RWPE2 (cell line): ENCODE results near the gene KHDC4.

Experiments used
- ATAC-seq: fragments of 200-7000 bp; cut with Tn5 transposase; 3 replicates; pipeline ENCODE4 v1.9.1; 2021; ENCODE audit warnings: low read depth
- DNase-seq: peaks from one replicate; pipeline ENCODE4 v3.0.0-alpha.2; 2020; ENCODE audit warnings: low spot score
- H3K27ac ChIP-seq: fragments of 450-650 bp; 2 replicates; pipeline ENCODE4 v1.5.1; 2017; ENCODE audit warnings: mild to moderate bottlenecking; ENCODE audit not compliant: poor library complexity, severe bottlenecking
- H3K27me3 ChIP-seq: fragments of 250-450 bp; sonication (Bioruptor Pico); 2 replicates; pipeline ENCODE4 v1.5.1; 2021; ENCODE audit warnings: mild to moderate bottlenecking, moderate library complexity; ENCODE audit not compliant: insufficient read depth, poor library complexity, severe bottlenecking
- H3K36me3 ChIP-seq: fragments of 250-450 bp; sonication (Bioruptor Pico); 2 replicates; pipeline ENCODE4 v1.5.1; 2020; ENCODE audit warnings: low read depth, mild to moderate bottlenecking, moderate library complexity
- H3K4me1 ChIP-seq: fragments of 250-450 bp; sonication (Bioruptor Pico); 2 replicates; pipeline ENCODE4 v1.5.1; 2021; ENCODE audit warnings: mild to moderate bottlenecking, moderate library complexity; ENCODE audit not compliant: insufficient read depth, poor library complexity, severe bottlenecking
- H3K4me3 ChIP-seq: fragments of 250-450 bp; sonication (Bioruptor Pico); 2 replicates; pipeline ENCODE4 v1.5.1; 2021; ENCODE audit warnings: mild to moderate bottlenecking, moderate library complexity; ENCODE audit not compliant: severe bottlenecking
- H3K9me3 ChIP-seq: fragments of 250-450 bp; sonication (Bioruptor Pico); 2 replicates; pipeline ENCODE4 v1.5.1; 2021; ENCODE audit warnings: mild to moderate bottlenecking, moderate library complexity; ENCODE audit not compliant: severe bottlenecking
- CTCF ChIP-seq: fragments of 450-650 bp; IDR thresholded peaks from one replicate; pipeline ENCODE4 v1.5.1; 2017; ENCODE audit warnings: mild to moderate bottlenecking, moderate library complexity; ENCODE audit not compliant: poor library complexity, severe bottlenecking

KHDC4 gene

GRCh38 chr1:155979597-155980343 is 45.6 kb upstream of the KHDC4 start:
- Histone ChIP-seq H3K36me3 (peaks cover 46% of the 10 kb centered on the region), H3K27ac (peak overlapping the region; percentile 96), H3K4me1 (peaks cover 48% of the 10 kb centered on the region), H3K4me3 (peak overlapping the region; percentile 61), H3K9me3 (no peaks in the 10 kb centered on the region), H3K27me3 (no peaks in the 10 kb centered on the region)
- TF ChIP-seq CTCF = no peak
- DNase-seq (no peak), ATAC-seq (no peak)

- Histone ChIP-seq H3K27ac (peak overlapping the region; percentile 96), H3K27me3 (no peaks in the 10 kb centered on the region), H3K36me3 (peaks cover 54% of the 10 kb centered on the region), H3K9me3 (no peaks in the 10 kb centered on the region), H3K4me1 (peaks cover 48% of the 10 kb centered on the region), H3K4me3 (peak overlapping the region; percentile 61)
- TF ChIP-seq CTCF = no peak
- DNase-seq (no peak), ATAC-seq (0 out of 3 replicates have a peak, but pooled peaks have one; percentile 4)
Measured at GRCh38 chr1:155978973-155979429, 44.8 kb upstream of the KHDC4 start.

GRCh38 chr1:155978325-155978972 is 44.2 kb upstream of the KHDC4 start, which contains the start of gene ARHGEF2:
Gene ARHGEF2, minus strand, starts transcription at chr1:155978547. Its CDS starts 120 bp downstream, at chr1:155978427.
- peak; percentile 24 for TF ChIP-seq CTCF
- no peak for DNase-seq
- H3K9me3 ChIP-seq = no peaks in the 10 kb centered on the region
- H3K27me3 ChIP-seq = no peaks in the 10 kb centered on the region
- peaks cover 44% of the 10 kb centered on the region for H3K4me1 ChIP-seq
- H3K36me3 ChIP-seq = peaks cover 60% of the 10 kb centered on the region
- peak within 1 kb of the TSS; percentile 96 for H3K27ac ChIP-seq
- peak within 1 kb of the TSS; percentile 61 for H3K4me3 ChIP-seq
- ATAC-seq = peak; percentile 37

- H3K4me3 ChIP-seq = peak overlapping the region; percentile 61
- no peaks in the 10 kb centered on the region for H3K9me3 ChIP-seq
- peak overlapping the region; percentile 96 for H3K27ac ChIP-seq
- no peaks in the 10 kb centered on the region for H3K27me3 ChIP-seq
- peaks cover 51% of the 10 kb centered on the region for H3K4me1 ChIP-seq
- ATAC-seq (peak; percentile 5), DNase-seq (no peak)
- peaks cover 66% of the 10 kb centered on the region for H3K36me3 ChIP-seq
- TF ChIP-seq CTCF = no peak
Measured at GRCh38 chr1:155977690-155978324, 43.6 kb upstream of the KHDC4 start.
